ENCODE results near the gene SYNGR3. TPM values are rescaled to one million over a fixed set of nuclear protein-coding genes. Genes with fewer than 3 reads are reported as not detected.

The SYNGR3 gene
- total and polyA plus RNA-seq, 2 of the 13 experiments (the other 11 are each of a cell fraction or from before 2014, with no cell fraction given), result 0.97 to 5.7 TPM

GRCh38 chr16:1940273-1941161 lies 49.3 kb upstream of the SYNGR3 start (continued):
- TF ChIP-seq CEBPZ (IDR thresholded peaks at IDR 0.05; ENCODE audit: low read length) (no peak), KLF16 (CRISPR knock-in tag; IDR thresholded peaks at IDR 0.05) (peak in 1 of 2 experiments; percentile 42; a peak in 1 of 4 replicates), TAF1 (CRISPR knock-in tag; IDR thresholded peaks at IDR 0.05) (peak; percentile 61; the same call in 1 of the 2 replicates), ZNF251 (CRISPR knock-in tag; IDR thresholded peaks at IDR 0.05) (no peak), NFKB2 (CRISPR knock-in tag; IDR thresholded peaks at IDR 0.05; ENCODE audit: borderline replicate concordance) (peak; percentile 72; the same call in 1 of the 2 replicates), ZMYM2 (CRISPR knock-in tag; IDR thresholded peaks at IDR 0.05) (peak; percentile 51; the same call in 1 of the 2 replicates), BORCS8-MEF2B (CRISPR knock-in tag; IDR thresholded peaks at IDR 0.05) (peak; percentile 18), ISL2 (CRISPR knock-in tag; IDR thresholded peaks at IDR 0.05) (peak; percentile 74), ATF1 (CRISPR knock-in tag; IDR thresholded peaks at IDR 0.05) (no peak), RFX1 (IDR thresholded peaks at IDR 0.05) (no peak), ZBTB25 (CRISPR knock-in tag; IDR thresholded peaks at IDR 0.05) (peak; percentile 40; the same call in 1 of the 2 replicates), ZNF597 (CRISPR knock-in tag; IDR thresholded peaks at IDR 0.05) (no peak), ONECUT2 (CRISPR knock-in tag; IDR thresholded peaks at IDR 0.05) (no peak), ZNF383 (CRISPR knock-in tag; IDR thresholded peaks at IDR 0.05; ENCODE audit: borderline replicate concordance) (no peak), ZNF33B (CRISPR knock-in tag; IDR thresholded peaks at IDR 0.05) (no peak), PBX2 (CRISPR knock-in tag; IDR thresholded peaks at IDR 0.05) (no peak), HDAC1 (CRISPR knock-in tag; IDR thresholded peaks at IDR 0.05) (peak; percentile 71), LRRFIP1 (CRISPR knock-in tag; conservative IDR thresholded peaks at IDR 0.05) (no peak), TGIF2 (CRISPR knock-in tag; IDR thresholded peaks at IDR 0.05) (peak; percentile 17; the same call in 1 of the 2 replicates), POLR2AphosphoS5 (IDR thresholded peaks at IDR 0.05; ENCODE audit: low read depth, low read length) (peak; percentile 76), DPF2 (CRISPR knock-in tag; IDR thresholded peaks at IDR 0.05; ENCODE audit: borderline replicate concordance, low read depth) (peak; percentile 69; the same call in 1 of the 2 replicates)

All from HepG2 (cell line).